Measurements from ENCODE around the gene BOLA2B.

DNA sequence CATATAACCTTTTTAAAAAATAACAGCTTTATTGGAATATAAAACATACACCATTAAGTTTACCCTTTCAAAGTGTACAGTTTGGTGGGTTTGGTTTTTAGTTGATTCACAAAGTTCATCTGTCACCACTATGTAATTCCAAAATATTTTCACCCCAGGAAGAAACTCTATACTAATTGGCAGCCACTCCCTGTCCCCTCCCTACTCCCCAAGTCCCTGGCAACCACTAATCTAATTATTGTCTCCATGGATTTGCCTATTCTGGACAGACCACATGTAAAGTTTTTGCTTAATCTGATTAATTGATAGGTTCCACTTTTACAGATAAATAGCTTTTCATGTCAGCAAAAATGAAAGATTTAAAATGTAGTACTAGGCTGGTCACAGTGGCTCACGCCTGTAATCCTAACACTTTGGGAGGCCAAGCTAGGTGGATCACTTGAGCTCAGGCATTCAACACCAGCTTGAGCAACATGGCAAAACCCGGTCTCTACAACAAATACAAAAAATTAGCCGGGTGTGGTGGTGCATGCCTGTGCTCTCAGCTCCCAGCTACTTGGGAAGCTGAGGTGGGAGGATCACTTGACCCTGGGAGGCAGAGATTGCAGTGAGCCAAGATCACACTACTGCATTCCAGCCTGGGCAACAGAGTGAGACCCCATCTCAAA is 45.5 kb downstream of the BOLA2B start:
- TF ChIP-seq, protein P1, sequence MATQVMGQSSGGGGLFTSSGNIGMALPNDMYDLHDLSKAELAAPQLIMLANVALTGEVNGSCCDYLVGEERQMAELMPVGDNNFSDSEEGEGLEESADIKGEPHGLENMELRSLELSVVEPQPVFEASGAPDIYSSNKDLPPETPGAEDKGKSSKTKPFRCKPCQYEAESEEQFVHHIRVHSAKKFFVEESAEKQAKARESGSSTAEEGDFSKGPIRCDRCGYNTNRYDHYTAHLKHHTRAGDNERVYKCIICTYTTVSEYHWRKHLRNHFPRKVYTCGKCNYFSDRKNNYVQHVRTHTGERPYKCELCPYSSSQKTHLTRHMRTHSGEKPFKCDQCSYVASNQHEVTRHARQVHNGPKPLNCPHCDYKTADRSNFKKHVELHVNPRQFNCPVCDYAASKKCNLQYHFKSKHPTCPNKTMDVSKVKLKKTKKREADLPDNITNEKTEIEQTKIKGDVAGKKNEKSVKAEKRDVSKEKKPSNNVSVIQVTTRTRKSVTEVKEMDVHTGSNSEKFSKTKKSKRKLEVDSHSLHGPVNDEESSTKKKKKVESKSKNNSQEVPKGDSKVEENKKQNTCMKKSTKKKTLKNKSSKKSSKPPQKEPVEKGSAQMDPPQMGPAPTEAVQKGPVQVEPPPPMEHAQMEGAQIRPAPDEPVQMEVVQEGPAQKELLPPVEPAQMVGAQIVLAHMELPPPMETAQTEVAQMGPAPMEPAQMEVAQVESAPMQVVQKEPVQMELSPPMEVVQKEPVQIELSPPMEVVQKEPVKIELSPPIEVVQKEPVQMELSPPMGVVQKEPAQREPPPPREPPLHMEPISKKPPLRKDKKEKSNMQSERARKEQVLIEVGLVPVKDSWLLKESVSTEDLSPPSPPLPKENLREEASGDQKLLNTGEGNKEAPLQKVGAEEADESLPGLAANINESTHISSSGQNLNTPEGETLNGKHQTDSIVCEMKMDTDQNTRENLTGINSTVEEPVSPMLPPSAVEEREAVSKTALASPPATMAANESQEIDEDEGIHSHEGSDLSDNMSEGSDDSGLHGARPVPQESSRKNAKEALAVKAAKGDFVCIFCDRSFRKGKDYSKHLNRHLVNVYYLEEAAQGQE (IDR thresholded peaks at IDR 0.05; ENCODE audit: low read depth), result no peak
- TF ChIP-seq EZH2 (IDR thresholded peaks at IDR 0.05), result no peak
- TF ChIP-seq RAD21 (IDR thresholded peaks at IDR 0.05; ENCODE audit: low read depth), result no peak
- TF ChIP-seq CTCF (IDR thresholded peaks at IDR 0.05 in 2 of 3, conservative IDR thresholded peaks at IDR 0.05 in 1 of 3; ENCODE audit: borderline replicate concordance in 1 of 3, insufficient read depth in 1 of 3, low read depth in 2 of 3, low read length in 2 of 3), result no peak
- no peak for TF ChIP-seq CEBPB (IDR thresholded peaks at IDR 0.05; ENCODE audit: low read depth)
- no peak for TF ChIP-seq EZH2phosphoT487 (IDR thresholded peaks at IDR 0.05; ENCODE audit: borderline replicate concordance)
- TF ChIP-seq POLR2AphosphoS5 (IDR thresholded peaks at IDR 0.05; ENCODE audit: low read depth, low read length), result no peak
- no peak for TF ChIP-seq YY1 (IDR thresholded peaks at IDR 0.05; ENCODE audit: extremely low read depth, insufficient replicate concordance, low read depth, low read length)
- no peak for TF ChIP-seq MAX (IDR thresholded peaks at IDR 0.05)
